WTC11 (cell line): ENCODE results near the gene RHBDD1. TPM values are rescaled to one million over a fixed set of nuclear protein-coding genes. Genes with fewer than 3 reads are reported as not detected.

Experiments used
- ATAC-seq: fragments of 200-7000 bp; cut with Tn5 transposase; 2 replicates; pipeline ENCODE4 v1.10.0; 2021; ENCODE audit warnings: mild to moderate bottlenecking, moderate library complexity
- CTCF ChIA-PET: fragments of 300-600 bp; sonication (Branson Sonifier 250); formaldehyde crosslinking; loops from one replicate; lab custom pipeline; 2021; ENCODE audit warnings: antibody characterized with exemption; lab: Charles Lee
- POLR2A ChIA-PET: fragments of 350-600 bp; sonication (Branson Sonifier 250); formaldehyde crosslinking; loops from one replicate; lab custom pipeline; 2021; ENCODE audit warnings: antibody characterized with exemption; lab: Charles Lee
- DNase-seq: peaks from one replicate; pipeline ENCODE4 v3.0.0; 2021; ENCODE audit warnings: low spot score
- H3K27ac Mint-ChIP-seq: 2 replicates; pipeline ENCODE4 v1.8.0; 2021; ENCODE audit warnings: mixed read lengths
- H3K27me3 Mint-ChIP-seq: 2 replicates; pipeline ENCODE4 v1.8.0; 2021; ENCODE audit warnings: low read depth, mild to moderate bottlenecking, moderate library complexity, mixed read lengths
- H3K36me3 Mint-ChIP-seq: 2 replicates; pipeline ENCODE4 v1.8.0; 2021; ENCODE audit warnings: mixed read lengths
- H3K4me1 Mint-ChIP-seq: 2 replicates; pipeline ENCODE4 v1.8.0; 2022; ENCODE audit warnings: mixed read lengths
- H3K4me3 Mint-ChIP-seq: 2 replicates; pipeline ENCODE4 v1.8.0; 2021; ENCODE audit warnings: mild to moderate bottlenecking, moderate library complexity, mixed read lengths
- H3K9me3 Mint-ChIP-seq: 2 replicates; pipeline ENCODE4 v1.8.0; 2021; ENCODE audit warnings: mixed read lengths
- ATF1 ChIP-seq: sonication (generic); formaldehyde crosslinking; IDR thresholded peaks from 2 replicates; pipeline ENCODE4 v1.8.1; 2023; ENCODE audit warnings: mild to moderate bottlenecking, moderate library complexity, missing genetic modification reagents
- CREB1 ChIP-seq: sonication (generic); formaldehyde crosslinking; IDR thresholded peaks from 2 replicates; pipeline ENCODE4 v1.8.0; 2023; ENCODE audit warnings: mild to moderate bottlenecking, missing genetic modification reagents
- CREM ChIP-seq: sonication (generic); formaldehyde crosslinking; IDR thresholded peaks from 2 replicates; pipeline ENCODE4 v1.8.1; 2022; ENCODE audit warnings: mild to moderate bottlenecking, missing genetic modification reagents, moderate library complexity
- IRF2 ChIP-seq: sonication (generic); formaldehyde crosslinking; IDR thresholded peaks from 2 replicates; pipeline ENCODE4 v1.8.0; 2022; ENCODE audit warnings: low read depth, missing genetic modification reagents, borderline replicate concordance
- KAT7 ChIP-seq: sonication (generic); formaldehyde crosslinking; IDR thresholded peaks from 2 replicates; pipeline ENCODE4 v1.8.1; 2023; ENCODE audit warnings: missing genetic modification reagents, mild to moderate bottlenecking, borderline replicate concordance
- NR1H2 ChIP-seq: sonication (generic); formaldehyde crosslinking; IDR thresholded peaks from 2 replicates; pipeline ENCODE4 v1.9.0; 2021; ENCODE audit warnings: mild to moderate bottlenecking, moderate library complexity, missing genetic modification reagents
- RELA ChIP-seq: sonication (generic); formaldehyde crosslinking; IDR thresholded peaks from 2 replicates; pipeline ENCODE4 v1.8.1; 2022; ENCODE audit warnings: missing genetic modification reagents, mild to moderate bottlenecking, borderline replicate concordance
- SOX15 ChIP-seq: fragments of 250-450 bp; sonication (Bioruptor Pico); IDR thresholded peaks from 2 replicates; pipeline ENCODE4 v1.9.0; 2021; ENCODE audit warnings: mild to moderate bottlenecking
- ZNF263 ChIP-seq: sonication (generic); formaldehyde crosslinking; IDR thresholded peaks from 2 replicates; pipeline ENCODE4 v1.8.1; 2022; ENCODE audit warnings: low read depth, mild to moderate bottlenecking, moderate library complexity, missing genetic modification reagents
- ZNF396 ChIP-seq: fragments of 250-450 bp; sonication (Bioruptor Pico); IDR thresholded peaks from 2 replicates; pipeline ENCODE4 v1.8.0; 2021; ENCODE audit warnings: mild to moderate bottlenecking, moderate library complexity, borderline replicate concordance
- total RNA-seq: library from RNA; stranded (reverse); gene quantifications from 3 replicates; pipeline ENCODE4 v1.2.3, GENCODE V29; 2021
- TF ChIP-seq, protein P1 (sequence below): fragments of 250-450 bp; sonication (Bioruptor Pico); IDR thresholded peaks from 2 replicates; pipeline ENCODE4 v1.9.0; 2021; ENCODE audit warnings: mild to moderate bottlenecking
- TF ChIP-seq, protein P2 (sequence below): sonication (generic); formaldehyde crosslinking; IDR thresholded peaks from 2 replicates; pipeline ENCODE4 v1.8.1; 2022; ENCODE audit warnings: mild to moderate bottlenecking, missing genetic modification reagents, moderate library complexity, borderline replicate concordance
- TF ChIP-seq, protein P3 (sequence below): sonication (generic); formaldehyde crosslinking; IDR thresholded peaks from 2 replicates; pipeline ENCODE4 v1.8.1; 2023; ENCODE audit warnings: mild to moderate bottlenecking, missing genetic modification reagents, borderline replicate concordance
- TF ChIP-seq, protein P4 (sequence below): sonication (generic); formaldehyde crosslinking; IDR thresholded peaks from 2 replicates; pipeline ENCODE4 v1.8.1; 2022; ENCODE audit warnings: low read depth, missing genetic modification reagents, borderline replicate concordance
- TF ChIP-seq, protein P5 (sequence below): fragments of 200-600 bp; IDR thresholded peaks from 2 replicates; pipeline ENCODE4 v1.8.0; 2022; ENCODE audit warnings: antibody characterized with exemption
- TF ChIP-seq, protein P6 (sequence below): sonication (generic); formaldehyde crosslinking; IDR thresholded peaks from 2 replicates; pipeline ENCODE4 v1.8.0; 2023; ENCODE audit warnings: mild to moderate bottlenecking, missing genetic modification reagents
- TF ChIP-seq, protein P7 (sequence below): sonication (generic); formaldehyde crosslinking; IDR thresholded peaks from 2 replicates; pipeline ENCODE4 v1.8.0; 2023; ENCODE audit warnings: missing genetic modification reagents, mild to moderate bottlenecking, borderline replicate concordance

RHBDD1 gene
- total RNA-seq, 1 experiment from 2014 or later: 25.7 TPM

DNA sequence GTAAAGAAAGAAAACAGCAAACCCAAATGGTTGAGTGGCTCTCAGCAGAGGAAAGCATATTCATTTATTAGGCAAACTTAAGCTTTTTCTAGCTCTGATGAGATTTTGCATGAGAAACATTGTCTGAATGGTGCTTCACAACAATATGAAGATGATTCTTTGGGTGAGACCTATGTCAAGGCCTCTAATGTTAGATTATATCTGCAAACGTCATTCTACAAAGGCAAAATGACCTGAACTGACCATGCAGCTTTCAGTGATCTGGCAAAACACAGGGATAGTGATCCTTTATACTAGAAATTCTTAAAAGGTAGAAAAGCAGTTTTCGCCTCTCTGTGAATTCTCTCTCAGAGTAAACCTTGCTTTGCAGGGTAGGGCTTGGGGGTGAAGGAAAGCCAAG lies 11.7 kb downstream of the RHBDD1 start:
- H3K9me3 Mint-ChIP-seq: peaks cover 5% of the 10 kb centered on the region
- peaks cover 5% of the 10 kb centered on the region; the same call in 1 of the 2 replicates for H3K36me3 Mint-ChIP-seq
- POLR2A ChIA-PET: no interaction called here
- no peak for DNase-seq
- no peak overlapping the region for H3K27ac Mint-ChIP-seq
- H3K27me3 Mint-ChIP-seq: no peaks in the 10 kb centered on the region; the same call in 1 of the 2 replicates
- H3K4me3 Mint-ChIP-seq: no peak overlapping the region
- CTCF ChIA-PET: no interaction called here
- peaks cover 4% of the 10 kb centered on the region for H3K4me1 Mint-ChIP-seq
- no peak for ATAC-seq
- TF ChIP-seq IRF2 (CRISPR knock-in tag): no peak
- no peak for TF ChIP-seq SOX15
- TF ChIP-seq KAT7: no peak
- no peak for TF ChIP-seq RELA (CRISPR knock-in tag)
- TF ChIP-seq ZNF396: no peak
- TF ChIP-seq ZNF263 (CRISPR knock-in tag): no peak
- TF ChIP-seq, protein P1, sequence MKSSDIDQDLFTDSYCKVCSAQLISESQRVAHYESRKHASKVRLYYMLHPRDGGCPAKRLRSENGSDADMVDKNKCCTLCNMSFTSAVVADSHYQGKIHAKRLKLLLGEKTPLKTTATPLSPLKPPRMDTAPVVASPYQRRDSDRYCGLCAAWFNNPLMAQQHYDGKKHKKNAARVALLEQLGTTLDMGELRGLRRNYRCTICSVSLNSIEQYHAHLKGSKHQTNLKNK (CRISPR knock-in tag): no peak
- TF ChIP-seq, protein P2, sequence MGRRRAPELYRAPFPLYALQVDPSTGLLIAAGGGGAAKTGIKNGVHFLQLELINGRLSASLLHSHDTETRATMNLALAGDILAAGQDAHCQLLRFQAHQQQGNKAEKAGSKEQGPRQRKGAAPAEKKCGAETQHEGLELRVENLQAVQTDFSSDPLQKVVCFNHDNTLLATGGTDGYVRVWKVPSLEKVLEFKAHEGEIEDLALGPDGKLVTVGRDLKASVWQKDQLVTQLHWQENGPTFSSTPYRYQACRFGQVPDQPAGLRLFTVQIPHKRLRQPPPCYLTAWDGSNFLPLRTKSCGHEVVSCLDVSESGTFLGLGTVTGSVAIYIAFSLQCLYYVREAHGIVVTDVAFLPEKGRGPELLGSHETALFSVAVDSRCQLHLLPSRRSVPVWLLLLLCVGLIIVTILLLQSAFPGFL (CRISPR knock-in tag): no peak
- TF ChIP-seq, protein P3, sequence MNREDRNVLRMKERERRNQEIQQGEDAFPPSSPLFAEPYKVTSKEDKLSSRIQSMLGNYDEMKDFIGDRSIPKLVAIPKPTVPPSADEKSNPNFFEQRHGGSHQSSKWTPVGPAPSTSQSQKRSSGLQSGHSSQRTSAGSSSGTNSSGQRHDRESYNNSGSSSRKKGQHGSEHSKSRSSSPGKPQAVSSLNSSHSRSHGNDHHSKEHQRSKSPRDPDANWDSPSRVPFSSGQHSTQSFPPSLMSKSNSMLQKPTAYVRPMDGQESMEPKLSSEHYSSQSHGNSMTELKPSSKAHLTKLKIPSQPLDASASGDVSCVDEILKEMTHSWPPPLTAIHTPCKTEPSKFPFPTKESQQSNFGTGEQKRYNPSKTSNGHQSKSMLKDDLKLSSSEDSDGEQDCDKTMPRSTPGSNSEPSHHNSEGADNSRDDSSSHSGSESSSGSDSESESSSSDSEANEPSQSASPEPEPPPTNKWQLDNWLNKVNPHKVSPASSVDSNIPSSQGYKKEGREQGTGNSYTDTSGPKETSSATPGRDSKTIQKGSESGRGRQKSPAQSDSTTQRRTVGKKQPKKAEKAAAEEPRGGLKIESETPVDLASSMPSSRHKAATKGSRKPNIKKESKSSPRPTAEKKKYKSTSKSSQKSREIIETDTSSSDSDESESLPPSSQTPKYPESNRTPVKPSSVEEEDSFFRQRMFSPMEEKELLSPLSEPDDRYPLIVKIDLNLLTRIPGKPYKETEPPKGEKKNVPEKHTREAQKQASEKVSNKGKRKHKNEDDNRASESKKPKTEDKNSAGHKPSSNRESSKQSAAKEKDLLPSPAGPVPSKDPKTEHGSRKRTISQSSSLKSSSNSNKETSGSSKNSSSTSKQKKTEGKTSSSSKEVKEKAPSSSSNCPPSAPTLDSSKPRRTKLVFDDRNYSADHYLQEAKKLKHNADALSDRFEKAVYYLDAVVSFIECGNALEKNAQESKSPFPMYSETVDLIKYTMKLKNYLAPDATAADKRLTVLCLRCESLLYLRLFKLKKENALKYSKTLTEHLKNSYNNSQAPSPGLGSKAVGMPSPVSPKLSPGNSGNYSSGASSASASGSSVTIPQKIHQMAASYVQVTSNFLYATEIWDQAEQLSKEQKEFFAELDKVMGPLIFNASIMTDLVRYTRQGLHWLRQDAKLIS (CRISPR knock-in tag): no peak
- TF ChIP-seq, protein P4, sequence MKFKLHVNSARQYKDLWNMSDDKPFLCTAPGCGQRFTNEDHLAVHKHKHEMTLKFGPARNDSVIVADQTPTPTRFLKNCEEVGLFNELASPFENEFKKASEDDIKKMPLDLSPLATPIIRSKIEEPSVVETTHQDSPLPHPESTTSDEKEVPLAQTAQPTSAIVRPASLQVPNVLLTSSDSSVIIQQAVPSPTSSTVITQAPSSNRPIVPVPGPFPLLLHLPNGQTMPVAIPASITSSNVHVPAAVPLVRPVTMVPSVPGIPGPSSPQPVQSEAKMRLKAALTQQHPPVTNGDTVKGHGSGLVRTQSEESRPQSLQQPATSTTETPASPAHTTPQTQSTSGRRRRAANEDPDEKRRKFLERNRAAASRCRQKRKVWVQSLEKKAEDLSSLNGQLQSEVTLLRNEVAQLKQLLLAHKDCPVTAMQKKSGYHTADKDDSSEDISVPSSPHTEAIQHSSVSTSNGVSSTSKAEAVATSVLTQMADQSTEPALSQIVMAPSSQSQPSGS: no peak
- TF ChIP-seq ATF1 (CRISPR knock-in tag): no peak
- no peak for TF ChIP-seq CREM (CRISPR knock-in tag)
- TF ChIP-seq CREB1: no peak
- TF ChIP-seq, protein P5, sequence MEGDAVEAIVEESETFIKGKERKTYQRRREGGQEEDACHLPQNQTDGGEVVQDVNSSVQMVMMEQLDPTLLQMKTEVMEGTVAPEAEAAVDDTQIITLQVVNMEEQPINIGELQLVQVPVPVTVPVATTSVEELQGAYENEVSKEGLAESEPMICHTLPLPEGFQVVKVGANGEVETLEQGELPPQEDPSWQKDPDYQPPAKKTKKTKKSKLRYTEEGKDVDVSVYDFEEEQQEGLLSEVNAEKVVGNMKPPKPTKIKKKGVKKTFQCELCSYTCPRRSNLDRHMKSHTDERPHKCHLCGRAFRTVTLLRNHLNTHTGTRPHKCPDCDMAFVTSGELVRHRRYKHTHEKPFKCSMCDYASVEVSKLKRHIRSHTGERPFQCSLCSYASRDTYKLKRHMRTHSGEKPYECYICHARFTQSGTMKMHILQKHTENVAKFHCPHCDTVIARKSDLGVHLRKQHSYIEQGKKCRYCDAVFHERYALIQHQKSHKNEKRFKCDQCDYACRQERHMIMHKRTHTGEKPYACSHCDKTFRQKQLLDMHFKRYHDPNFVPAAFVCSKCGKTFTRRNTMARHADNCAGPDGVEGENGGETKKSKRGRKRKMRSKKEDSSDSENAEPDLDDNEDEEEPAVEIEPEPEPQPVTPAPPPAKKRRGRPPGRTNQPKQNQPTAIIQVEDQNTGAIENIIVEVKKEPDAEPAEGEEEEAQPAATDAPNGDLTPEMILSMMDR: no peak
- TF ChIP-seq, protein P6, sequence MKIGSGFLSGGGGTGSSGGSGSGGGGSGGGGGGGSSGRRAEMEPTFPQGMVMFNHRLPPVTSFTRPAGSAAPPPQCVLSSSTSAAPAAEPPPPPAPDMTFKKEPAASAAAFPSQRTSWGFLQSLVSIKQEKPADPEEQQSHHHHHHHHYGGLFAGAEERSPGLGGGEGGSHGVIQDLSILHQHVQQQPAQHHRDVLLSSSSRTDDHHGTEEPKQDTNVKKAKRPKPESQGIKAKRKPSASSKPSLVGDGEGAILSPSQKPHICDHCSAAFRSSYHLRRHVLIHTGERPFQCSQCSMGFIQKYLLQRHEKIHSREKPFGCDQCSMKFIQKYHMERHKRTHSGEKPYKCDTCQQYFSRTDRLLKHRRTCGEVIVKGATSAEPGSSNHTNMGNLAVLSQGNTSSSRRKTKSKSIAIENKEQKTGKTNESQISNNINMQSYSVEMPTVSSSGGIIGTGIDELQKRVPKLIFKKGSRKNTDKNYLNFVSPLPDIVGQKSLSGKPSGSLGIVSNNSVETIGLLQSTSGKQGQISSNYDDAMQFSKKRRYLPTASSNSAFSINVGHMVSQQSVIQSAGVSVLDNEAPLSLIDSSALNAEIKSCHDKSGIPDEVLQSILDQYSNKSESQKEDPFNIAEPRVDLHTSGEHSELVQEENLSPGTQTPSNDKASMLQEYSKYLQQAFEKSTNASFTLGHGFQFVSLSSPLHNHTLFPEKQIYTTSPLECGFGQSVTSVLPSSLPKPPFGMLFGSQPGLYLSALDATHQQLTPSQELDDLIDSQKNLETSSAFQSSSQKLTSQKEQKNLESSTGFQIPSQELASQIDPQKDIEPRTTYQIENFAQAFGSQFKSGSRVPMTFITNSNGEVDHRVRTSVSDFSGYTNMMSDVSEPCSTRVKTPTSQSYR: no peak
- TF ChIP-seq, protein P7, sequence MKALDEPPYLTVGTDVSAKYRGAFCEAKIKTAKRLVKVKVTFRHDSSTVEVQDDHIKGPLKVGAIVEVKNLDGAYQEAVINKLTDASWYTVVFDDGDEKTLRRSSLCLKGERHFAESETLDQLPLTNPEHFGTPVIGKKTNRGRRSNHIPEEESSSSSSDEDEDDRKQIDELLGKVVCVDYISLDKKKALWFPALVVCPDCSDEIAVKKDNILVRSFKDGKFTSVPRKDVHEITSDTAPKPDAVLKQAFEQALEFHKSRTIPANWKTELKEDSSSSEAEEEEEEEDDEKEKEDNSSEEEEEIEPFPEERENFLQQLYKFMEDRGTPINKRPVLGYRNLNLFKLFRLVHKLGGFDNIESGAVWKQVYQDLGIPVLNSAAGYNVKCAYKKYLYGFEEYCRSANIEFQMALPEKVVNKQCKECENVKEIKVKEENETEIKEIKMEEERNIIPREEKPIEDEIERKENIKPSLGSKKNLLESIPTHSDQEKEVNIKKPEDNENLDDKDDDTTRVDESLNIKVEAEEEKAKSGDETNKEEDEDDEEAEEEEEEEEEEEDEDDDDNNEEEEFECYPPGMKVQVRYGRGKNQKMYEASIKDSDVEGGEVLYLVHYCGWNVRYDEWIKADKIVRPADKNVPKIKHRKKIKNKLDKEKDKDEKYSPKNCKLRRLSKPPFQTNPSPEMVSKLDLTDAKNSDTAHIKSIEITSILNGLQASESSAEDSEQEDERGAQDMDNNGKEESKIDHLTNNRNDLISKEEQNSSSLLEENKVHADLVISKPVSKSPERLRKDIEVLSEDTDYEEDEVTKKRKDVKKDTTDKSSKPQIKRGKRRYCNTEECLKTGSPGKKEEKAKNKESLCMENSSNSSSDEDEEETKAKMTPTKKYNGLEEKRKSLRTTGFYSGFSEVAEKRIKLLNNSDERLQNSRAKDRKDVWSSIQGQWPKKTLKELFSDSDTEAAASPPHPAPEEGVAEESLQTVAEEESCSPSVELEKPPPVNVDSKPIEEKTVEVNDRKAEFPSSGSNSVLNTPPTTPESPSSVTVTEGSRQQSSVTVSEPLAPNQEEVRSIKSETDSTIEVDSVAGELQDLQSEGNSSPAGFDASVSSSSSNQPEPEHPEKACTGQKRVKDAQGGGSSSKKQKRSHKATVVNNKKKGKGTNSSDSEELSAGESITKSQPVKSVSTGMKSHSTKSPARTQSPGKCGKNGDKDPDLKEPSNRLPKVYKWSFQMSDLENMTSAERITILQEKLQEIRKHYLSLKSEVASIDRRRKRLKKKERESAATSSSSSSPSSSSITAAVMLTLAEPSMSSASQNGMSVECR (CRISPR knock-in tag): no peak
- no peak for TF ChIP-seq NR1H2
